Esophagus squamous epithelium (tissue), 4 donors: Measurements from ENCODE around the gene NDFIP2.

Source experiments
- POLR2A ChIP-seq, 4 donors: fragments of 450-650 bp; IDR thresholded peaks; one replicate each; pipeline ENCODE4 v1.6.1; 2017; ENCODE audit warnings: antibody characterized with exemption in 4 of 4, mild to moderate bottlenecking in 4 of 4, moderate library complexity in 3 of 4
- TF ChIP-seq, protein P1 (sequence below), 6 experiments: fragments of 450-650 bp in 4 of 6; fragments of 200-600 bp in 2 of 6; sonication (generic) in 2 of 6; IDR thresholded peaks; one replicate each; pipeline ENCODE4 v1.5.1; 2016 to 2019; ENCODE audit warnings: antibody characterized with exemption in 6 of 6, mild to moderate bottlenecking in 4 of 6, moderate library complexity in 4 of 6

DNA sequence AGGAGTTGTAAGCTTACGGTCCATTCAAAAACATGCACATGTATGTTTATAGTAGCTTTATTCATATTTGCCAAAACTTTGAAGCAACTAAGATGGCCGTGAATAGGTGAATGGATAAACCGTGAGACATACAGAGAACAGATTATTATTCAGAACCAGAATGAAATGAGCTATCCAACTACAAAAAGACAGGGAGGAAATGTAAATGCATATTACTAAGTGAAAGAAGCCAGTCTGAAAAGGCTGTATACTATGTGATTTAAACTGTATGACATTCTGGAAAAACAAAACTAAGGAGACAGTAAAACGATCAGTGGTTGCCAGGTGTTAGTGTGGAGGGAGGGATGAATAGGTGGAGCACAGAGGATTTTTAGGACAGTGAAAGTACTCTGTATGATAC lies 19.9 kb downstream of the NDFIP2 start:
- TF ChIP-seq, protein P1, sequence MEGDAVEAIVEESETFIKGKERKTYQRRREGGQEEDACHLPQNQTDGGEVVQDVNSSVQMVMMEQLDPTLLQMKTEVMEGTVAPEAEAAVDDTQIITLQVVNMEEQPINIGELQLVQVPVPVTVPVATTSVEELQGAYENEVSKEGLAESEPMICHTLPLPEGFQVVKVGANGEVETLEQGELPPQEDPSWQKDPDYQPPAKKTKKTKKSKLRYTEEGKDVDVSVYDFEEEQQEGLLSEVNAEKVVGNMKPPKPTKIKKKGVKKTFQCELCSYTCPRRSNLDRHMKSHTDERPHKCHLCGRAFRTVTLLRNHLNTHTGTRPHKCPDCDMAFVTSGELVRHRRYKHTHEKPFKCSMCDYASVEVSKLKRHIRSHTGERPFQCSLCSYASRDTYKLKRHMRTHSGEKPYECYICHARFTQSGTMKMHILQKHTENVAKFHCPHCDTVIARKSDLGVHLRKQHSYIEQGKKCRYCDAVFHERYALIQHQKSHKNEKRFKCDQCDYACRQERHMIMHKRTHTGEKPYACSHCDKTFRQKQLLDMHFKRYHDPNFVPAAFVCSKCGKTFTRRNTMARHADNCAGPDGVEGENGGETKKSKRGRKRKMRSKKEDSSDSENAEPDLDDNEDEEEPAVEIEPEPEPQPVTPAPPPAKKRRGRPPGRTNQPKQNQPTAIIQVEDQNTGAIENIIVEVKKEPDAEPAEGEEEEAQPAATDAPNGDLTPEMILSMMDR (IDR thresholded peaks at IDR 0.05) = no peak
- no peak for TF ChIP-seq POLR2A (IDR thresholded peaks at IDR 0.05)
